ENCODE results near the gene TFPT. TPM values are rescaled to one million over a fixed set of nuclear protein-coding genes. Genes with fewer than 3 reads are reported as not detected.

TFPT gene
- total RNA-seq, 1 experiment from 2014 or later, result 55.4 TPM

DNA sequence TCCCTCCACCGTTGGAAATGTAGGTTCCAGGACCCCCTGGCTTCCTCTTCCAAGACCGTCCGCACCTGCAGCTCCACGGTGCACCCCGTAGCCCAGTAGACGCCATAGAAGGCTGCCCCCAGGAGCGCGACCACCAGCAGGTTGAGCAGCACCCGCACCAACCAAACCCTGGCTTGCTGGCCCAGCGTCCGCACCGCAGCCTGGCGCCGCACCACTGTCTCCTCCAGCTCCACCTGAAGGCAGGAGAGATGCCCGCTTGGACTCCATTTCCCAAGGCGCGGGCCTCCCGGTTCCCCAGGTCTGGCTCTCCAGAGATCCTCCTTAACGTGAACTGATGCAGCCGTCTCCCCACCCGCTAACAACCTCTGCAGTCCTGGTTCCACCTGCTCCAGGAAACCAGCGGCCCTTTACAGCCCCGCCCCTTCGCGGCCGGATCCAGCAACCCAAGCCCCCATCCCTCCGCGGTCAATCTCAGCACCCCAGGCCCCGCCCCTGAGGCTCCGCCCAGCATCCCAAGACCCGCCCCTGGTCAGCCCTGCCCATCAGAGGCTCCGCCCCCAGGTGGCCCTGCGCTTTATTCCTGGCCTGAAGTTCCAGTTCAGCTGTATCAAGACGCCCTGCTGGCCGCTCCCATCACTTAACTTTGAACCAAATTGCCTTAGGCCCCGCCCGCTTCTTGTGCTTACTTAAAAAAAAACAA is 49.1 kb upstream of the TFPT start:
- TF ChIP-seq, protein P1, sequence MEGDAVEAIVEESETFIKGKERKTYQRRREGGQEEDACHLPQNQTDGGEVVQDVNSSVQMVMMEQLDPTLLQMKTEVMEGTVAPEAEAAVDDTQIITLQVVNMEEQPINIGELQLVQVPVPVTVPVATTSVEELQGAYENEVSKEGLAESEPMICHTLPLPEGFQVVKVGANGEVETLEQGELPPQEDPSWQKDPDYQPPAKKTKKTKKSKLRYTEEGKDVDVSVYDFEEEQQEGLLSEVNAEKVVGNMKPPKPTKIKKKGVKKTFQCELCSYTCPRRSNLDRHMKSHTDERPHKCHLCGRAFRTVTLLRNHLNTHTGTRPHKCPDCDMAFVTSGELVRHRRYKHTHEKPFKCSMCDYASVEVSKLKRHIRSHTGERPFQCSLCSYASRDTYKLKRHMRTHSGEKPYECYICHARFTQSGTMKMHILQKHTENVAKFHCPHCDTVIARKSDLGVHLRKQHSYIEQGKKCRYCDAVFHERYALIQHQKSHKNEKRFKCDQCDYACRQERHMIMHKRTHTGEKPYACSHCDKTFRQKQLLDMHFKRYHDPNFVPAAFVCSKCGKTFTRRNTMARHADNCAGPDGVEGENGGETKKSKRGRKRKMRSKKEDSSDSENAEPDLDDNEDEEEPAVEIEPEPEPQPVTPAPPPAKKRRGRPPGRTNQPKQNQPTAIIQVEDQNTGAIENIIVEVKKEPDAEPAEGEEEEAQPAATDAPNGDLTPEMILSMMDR (conservative IDR thresholded peaks at IDR 0.05; ENCODE audit: low read depth, low read length), result no peak
- TF ChIP-seq EZH2 (IDR thresholded peaks at IDR 0.05; ENCODE audit: low read length, unreplicated experiment) (no peak), EZH2phosphoT487 (IDR thresholded peaks at IDR 0.05; ENCODE audit: borderline replicate concordance, low read length) (no peak)
- no peak overlapping the region for H3K27ac ChIP-seq (ENCODE audit: low read length)
- H3K9me3 ChIP-seq (ENCODE audit: low read length), result no peaks in the 10 kb centered on the region
- BruUV-seq (replicated peaks), result no TSS peak
- H3K27me3 ChIP-seq (ENCODE audit: low read length), result no peaks in the 10 kb centered on the region
- ChIA-PET CTCF (no interaction called here), POLR2A (ENCODE audit: unreplicated experiment) (interaction anchor here (0.6 kb wide), 1 partner anchor 35 kb away, joined by 11 read pairs; no protein-coding TSS in a partner anchor)
- peak overlapping the region; percentile 61 for H3K4me3 ChIP-seq (ENCODE audit: low read length)
- no peak overlapping the region for H3K9ac ChIP-seq (ENCODE audit: low read length)
- ATAC-seq (peak; percentile 49), DNase-seq (peak; percentile 94)
- intact Hi-C loops (cut with micrococcal nuclease), result loop anchor here (5.0 kb wide), 1 partner anchor 38 kb away; the partner anchor contains the start of gene RPS9
- H3K4me1 ChIP-seq (ENCODE audit: insufficient read depth, low read length), result peaks cover 27% of the 10 kb centered on the region
- H3K79me2 ChIP-seq (ENCODE audit: low read length), result peaks cover 10% of the 10 kb centered on the region; the same call in 1 of the 2 replicates
- H3K4me2 ChIP-seq (ENCODE audit: low read length), result peak overlapping the region; percentile 82
- H4K20me1 ChIP-seq (ENCODE audit: low read length), result no peaks in the 10 kb centered on the region
- peak overlapping the region; percentile 62 for H2AFZ ChIP-seq (ENCODE audit: low read length)
- no peaks in the 10 kb centered on the region for H3K36me3 ChIP-seq (ENCODE audit: low read depth, low read length)
- H3K9me2 ChIP-seq (replicated peaks; ENCODE audit: low read length), result no peaks in the 10 kb centered on the region
- H3F3A ChIP-seq (ENCODE audit: low read length, unreplicated experiment), result no peaks in the 10 kb centered on the region

DNA sequence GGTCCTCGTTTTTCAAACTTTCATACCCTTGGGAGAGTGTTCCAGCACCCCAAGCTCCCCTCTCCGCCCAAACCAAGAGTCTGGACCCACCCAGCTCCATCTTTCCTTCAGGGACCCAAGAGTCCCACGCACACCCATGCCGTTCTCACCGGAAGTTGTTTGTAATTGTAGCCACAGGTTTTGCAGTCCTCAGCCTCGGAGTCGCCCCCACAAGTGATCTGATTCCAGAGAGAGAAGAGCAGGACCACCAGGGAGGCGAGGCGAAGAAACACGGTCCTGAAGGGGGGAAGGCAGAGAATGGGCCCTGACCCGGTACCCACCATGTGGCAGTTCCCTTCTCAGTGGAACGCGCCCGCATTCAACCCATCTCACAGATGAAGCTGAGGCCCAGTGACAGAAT is 47.4 kb upstream of the TFPT start:
- Histone ChIP-seq H3K79me2 (ENCODE audit: low read length) (peaks cover 22% of the 10 kb centered on the region), H3F3A (ENCODE audit: low read length, unreplicated experiment) (no peaks in the 10 kb centered on the region), H3K27me3 (ENCODE audit: low read length) (no peaks in the 10 kb centered on the region), H2AFZ (ENCODE audit: low read length) (peak overlapping the region; percentile 63), H3K4me3 (ENCODE audit: low read length) (peak overlapping the region; percentile 71), H3K9ac (ENCODE audit: low read length) (no peak overlapping the region), H3K36me3 (ENCODE audit: low read depth, low read length) (no peaks in the 10 kb centered on the region), H3K27ac (ENCODE audit: low read length) (no peak overlapping the region), H3K4me1 (ENCODE audit: insufficient read depth, low read length) (peaks cover 38% of the 10 kb centered on the region), H3K4me2 (ENCODE audit: low read length) (peak overlapping the region; percentile 82), H4K20me1 (ENCODE audit: low read length) (no peaks in the 10 kb centered on the region), H3K9me2 (replicated peaks; ENCODE audit: low read length) (no peaks in the 10 kb centered on the region), H3K9me3 (ENCODE audit: low read length) (no peaks in the 10 kb centered on the region)
- TF ChIP-seq EZH2phosphoT487 (IDR thresholded peaks at IDR 0.05; ENCODE audit: borderline replicate concordance, low read length) (no peak), EZH2 (IDR thresholded peaks at IDR 0.05; ENCODE audit: low read length, unreplicated experiment) (no peak)
- TF ChIP-seq, protein P1 (conservative IDR thresholded peaks at IDR 0.05; ENCODE audit: low read depth, low read length), result no peak
- no TSS peak for BruUV-seq (replicated peaks)
- POLR2A ChIA-PET (ENCODE audit: unreplicated experiment), result no interaction called here
- CTCF ChIA-PET, result no interaction called here
- intact Hi-C loops (cut with micrococcal nuclease), result loop anchor here (5.0 kb wide), 1 partner anchor 39 kb away; the partner anchor contains the start of gene RPS9
- ATAC-seq, result no peak
- DNase-seq, result no peak

DNA sequence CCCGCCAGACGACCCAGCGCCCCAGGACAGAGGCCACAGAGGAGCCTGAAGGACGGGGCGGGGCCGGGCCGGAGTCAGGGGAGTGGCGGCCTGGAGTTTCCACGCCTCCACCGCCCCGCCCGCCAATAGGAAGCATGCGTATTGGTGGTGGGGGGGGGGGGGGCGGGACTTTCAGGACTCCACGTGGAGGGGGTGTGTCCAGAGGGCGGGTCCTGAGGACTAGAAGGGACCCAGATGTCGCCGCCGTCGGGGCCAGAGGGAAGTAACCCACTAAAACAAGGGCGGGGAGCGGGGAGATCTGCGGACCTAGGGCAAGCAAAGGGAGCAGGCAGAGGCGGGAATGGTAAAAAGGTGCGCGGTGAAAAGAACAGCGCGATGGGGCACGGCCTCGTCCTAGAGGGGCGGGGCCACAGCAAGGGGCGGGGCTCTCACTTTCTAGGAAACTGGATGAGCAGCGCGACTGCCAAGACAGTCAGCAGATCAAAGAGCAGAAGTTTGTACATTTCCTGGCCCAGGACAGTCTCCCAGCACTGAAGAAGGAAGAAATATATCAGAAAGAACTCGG is 46.9 kb upstream of the TFPT start:
- peak overlapping the region; percentile 82 for H3K4me2 ChIP-seq (ENCODE audit: low read length)
- intact Hi-C loops (cut with micrococcal nuclease), result loop anchor here (5.0 kb wide), 1 partner anchor 40 kb away; the partner anchor contains the start of gene RPS9
- H3K36me3 ChIP-seq (ENCODE audit: low read depth, low read length), result no peaks in the 10 kb centered on the region
- TF ChIP-seq, protein P1 (conservative IDR thresholded peaks at IDR 0.05; ENCODE audit: low read depth, low read length), result no peak
- TF ChIP-seq EZH2 (IDR thresholded peaks at IDR 0.05; ENCODE audit: low read length, unreplicated experiment) (no peak), EZH2phosphoT487 (IDR thresholded peaks at IDR 0.05; ENCODE audit: borderline replicate concordance, low read length) (no peak)
- H4K20me1 ChIP-seq (ENCODE audit: low read length), result no peaks in the 10 kb centered on the region
- no TSS peak for BruUV-seq (replicated peaks)
- ChIA-PET CTCF (no interaction called here), POLR2A (ENCODE audit: unreplicated experiment) (no interaction called here)
- peaks cover 38% of the 10 kb centered on the region for H3K4me1 ChIP-seq (ENCODE audit: insufficient read depth, low read length)
- no peaks in the 10 kb centered on the region for H3K27me3 ChIP-seq (ENCODE audit: low read length)
- no peaks in the 10 kb centered on the region for H3K9me3 ChIP-seq (ENCODE audit: low read length)
- peak; percentile 86 for DNase-seq
- no peak overlapping the region for H3K27ac ChIP-seq (ENCODE audit: low read length)
- H2AFZ ChIP-seq (ENCODE audit: low read length), result peak overlapping the region; percentile 63
- H3K9ac ChIP-seq (ENCODE audit: low read length), result no peak overlapping the region
- peak; percentile 11 for ATAC-seq
- no peaks in the 10 kb centered on the region for H3K9me2 ChIP-seq (replicated peaks; ENCODE audit: low read length)
- peaks cover 23% of the 10 kb centered on the region for H3K79me2 ChIP-seq (ENCODE audit: low read length)
- H3K4me3 ChIP-seq (ENCODE audit: low read length), result peak overlapping the region; percentile 71
- H3F3A ChIP-seq (ENCODE audit: low read length, unreplicated experiment), result no peaks in the 10 kb centered on the region
